A549 (cell line): ENCODE results near the gene MGAT3. TPM values are rescaled to one million over a fixed set of nuclear protein-coding genes. Genes with fewer than 3 reads are reported as not detected.

ENCODE experiments used
- ATAC-seq, 2 experiments: fragments of 200-7000 bp in 1 of 2; fragments of >200 bp in 1 of 2; cut with Nextera tagmentation in 1 of 2; cut with Tn5 transposase in 1 of 2; 3 replicates each; pipeline versions ENCODE4 v1.8.0 to v1.9.1; 2018 to 2020; ENCODE audit warnings: mild to moderate bottlenecking in 1 of 2, moderate library complexity in 1 of 2
- CTCF ChIA-PET: fragments of 300-600 bp; sonication (Branson Sonifier 250); formaldehyde crosslinking; extraction: SDS; loops from one replicate; lab custom pipeline; 2021; ENCODE audit warnings: antibody characterized with exemption, inconsistent platforms; lab: Yijun Ruan, JAX
- POLR2A ChIA-PET: fragments of 350-600 bp; formaldehyde crosslinking; extraction: SDS; loops from one replicate; lab custom pipeline; 2021; ENCODE audit warnings: antibody characterized with exemption, inconsistent platforms; lab: Yijun Ruan, JAX
- DNase-seq, 2 experiments: peaks; one replicate each; pipeline versions ENCODE4 v3.0.0 to v3.0.0-alpha.2; 2011 to 2016; ENCODE audit warnings: low read depth in 1 of 2, low spot score in 1 of 2
- FAIRE-seq: peaks from 2 replicates; lab custom pipeline; 2011; peaks lifted over from hg19 to GRCh38; lab: Jason Lieb, UNC
- H3K27ac ChIP-seq, 2 experiments: fragments of >200 bp; sonication (Bioruptor Twin); formaldehyde crosslinking; 3 replicates each; pipeline ENCODE4 v1.5.1; 2016 to 2017
- H3K4me1 ChIP-seq: fragments of >200 bp; sonication (Bioruptor Twin); formaldehyde crosslinking; 3 replicates; pipeline ENCODE4 v1.6.1; 2016
- H3K4me2 ChIP-seq: fragments of >200 bp; sonication (Bioruptor Twin); formaldehyde crosslinking; 3 replicates; pipeline ENCODE4 v1.6.1; 2016
- H3K4me3 ChIP-seq: fragments of >200 bp; sonication (Bioruptor Twin); formaldehyde crosslinking; 3 replicates; pipeline ENCODE4 v1.5.1; 2016
- H3K9me3 ChIP-seq: fragments of >200 bp; sonication (Bioruptor Twin); formaldehyde crosslinking; 3 replicates; pipeline ENCODE4 v1.6.1; 2016
- CBX8 ChIP-seq: fragments of 200-600 bp; sonication (generic); IDR thresholded peaks from 2 replicates; pipeline ENCODE4 v1.6.1; 2016
- EHF ChIP-seq: fragments of 250-450 bp; sonication (Bioruptor Pico); IDR thresholded peaks from 2 replicates; pipeline ENCODE4 v1.5.0; 2020; ENCODE audit warnings: mild to moderate bottlenecking
- ESRRA ChIP-seq: fragments of 150-350 bp; IDR thresholded peaks from 2 replicates; pipeline ENCODE4 v1.6.1; 2014; ENCODE audit warnings: mild to moderate bottlenecking, low read length, borderline replicate concordance
- HDAC2 ChIP-seq: fragments of 200-600 bp; sonication (generic); IDR thresholded peaks from 2 replicates; pipeline ENCODE4 v1.6.1; 2016
- KDM1A ChIP-seq: fragments of 200-600 bp; sonication (generic); IDR thresholded peaks from 2 replicates; pipeline ENCODE4 v1.6.1; 2016; ENCODE audit warnings: low read depth, mild to moderate bottlenecking
- MYC ChIP-seq: IDR thresholded peaks from 2 replicates; pipeline ENCODE4 v1.6.1; 2012; ENCODE audit warnings: mild to moderate bottlenecking, inconsistent platforms, low read length, improper control_type of control experiment, borderline replicate concordance
- NFE2L2 ChIP-seq: fragments of 150-350 bp; conservative IDR thresholded peaks from 2 replicates; pipeline ENCODE4 v1.6.1; 2014; ENCODE audit warnings: low read length
- POLR2A ChIP-seq: IDR thresholded peaks from 2 replicates; pipeline ENCODE4 v1.6.1; 2012; ENCODE audit warnings: mild to moderate bottlenecking, low read length
- RAD21 ChIP-seq, 2 experiments: fragments of >200 bp in 1 of 2; sonication (Bioruptor Twin) in 1 of 2; formaldehyde crosslinking in 1 of 2; IDR thresholded peaks in 1 of 2; conservative IDR thresholded peaks in 1 of 2; 2 replicates in 1 of 2; 3 replicates in 1 of 2; pipeline ENCODE4 v1.6.1; 2012 to 2018; ENCODE audit warnings: inconsistent platforms in 1 of 2
- RFX5 ChIP-seq: fragments of 450-650 bp; IDR thresholded peaks from 2 replicates; pipeline ENCODE4 v1.7.1; 2014; ENCODE audit warnings: antibody characterized with exemption, mild to moderate bottlenecking, moderate library complexity
- RNF2 ChIP-seq: fragments of 200-600 bp; sonication (generic); IDR thresholded peaks from 2 replicates; pipeline ENCODE4 v1.6.1; 2016; ENCODE audit warnings: low read depth, mild to moderate bottlenecking, antibody characterized with exemption, moderate library complexity, borderline replicate concordance
- SMC3 ChIP-seq: fragments of >200 bp; sonication (Bioruptor Twin); formaldehyde crosslinking; IDR thresholded peaks from 3 replicates; pipeline ENCODE4 v1.6.1; 2018; ENCODE audit warnings: inconsistent platforms
- SREBF2 ChIP-seq: fragments of 450-650 bp; IDR thresholded peaks from 2 replicates; pipeline ENCODE4 v1.6.1; 2014; ENCODE audit warnings: mild to moderate bottlenecking, moderate library complexity
- ZC3H11A ChIP-seq: fragments of 450-650 bp; IDR thresholded peaks from 2 replicates; pipeline ENCODE4 v1.6.1; 2014; ENCODE audit warnings: antibody characterized with exemption, mild to moderate bottlenecking
- ZSCAN20 ChIP-seq: fragments of 250-450 bp; sonication (Bioruptor Pico); IDR thresholded peaks from 2 replicates; pipeline ENCODE4 v1.8.0; 2022; ENCODE audit warnings: mild to moderate bottlenecking, moderate library complexity
- WGBS: methylation state at CpG from one replicate; pipeline ENCODE4 v1.1.6; 2017; ENCODE audit errors: missing lambda C conversion rate; 5-methylcytosine and 5-hydroxymethylcytosine counted together
- polyA plus RNA-seq, 4 experiments: library from polyadenylated mRNA; depleted of rRNA in 3 of 4; stranded (reverse); fragments of >200 nt; fragmentation: RNase III in 1 of 4; extraction: RNeasy Plus Mini Kit Qiagen cat#74134 plus additional on column Dnase treatment in 1 of 4; gene quantifications; 2 replicates in 3 of 4; 3 replicates in 1 of 4; pipeline ENCODE4 v1.2.3, GENCODE V29; 2011 to 2017
- TF ChIP-seq, protein P1 (sequence below): fragments of >200 bp; sonication (Bioruptor Twin); formaldehyde crosslinking; IDR thresholded peaks from 3 replicates; pipeline ENCODE4 v1.5.1; 2016
- TF ChIP-seq, protein P2 (sequence below): IDR thresholded peaks from 2 replicates; pipeline ENCODE4 v1.6.1; 2012
- TF ChIP-seq, protein P3 (sequence below): fragments of 150-350 bp; IDR thresholded peaks from 2 replicates; pipeline ENCODE4 v1.6.1; 2014; ENCODE audit warnings: low read depth, mild to moderate bottlenecking, low read length
- TF ChIP-seq, protein P4 (sequence below): fragments of >200 bp; sonication (Bioruptor Twin); formaldehyde crosslinking; IDR thresholded peaks from 2 replicates; pipeline ENCODE4 v1.6.1; 2016

MGAT3 gene
- polyA plus RNA-seq, 2 of the 4 experiments (the other 2 are of a cell fraction): 0.62 to 0.84 TPM

DNA sequence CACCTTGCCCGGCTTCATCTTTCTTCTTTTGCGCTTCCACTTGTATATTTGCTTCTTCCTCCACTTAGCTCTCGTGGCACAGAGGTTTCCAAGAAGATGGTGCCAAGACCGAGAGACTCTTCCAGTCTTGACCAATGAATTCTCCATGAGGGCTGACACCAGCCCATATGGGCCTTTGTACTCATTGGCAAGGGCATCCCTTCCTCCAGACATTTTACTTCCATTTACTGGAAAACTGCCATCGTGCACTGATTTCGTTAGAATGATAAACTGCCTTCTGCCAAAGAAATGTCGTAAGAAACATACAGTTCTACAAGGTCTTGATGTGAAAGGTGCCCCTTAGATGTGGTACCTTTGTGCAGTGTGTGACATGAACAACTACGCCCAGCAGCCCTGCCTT lies 40.6 kb downstream of the MGAT3 start:
- DNase-seq: no peak
- ATAC-seq: no peak
- H3K4me1 ChIP-seq: peaks cover 5% of the 10 kb centered on the region; the same call in 1 of the 3 replicates
- no peak overlapping the region for H3K4me2 ChIP-seq
- 89% methylated on average over 8 of the region's 8 CpGs for WGBS
- ChIA-PET CTCF (interaction anchor here (1.3 to 4.4 kb wide), 6 partner anchors 10 to 37 kb away, joined by 4 to 35 read pairs (median 12); no protein-coding TSS in a partner anchor), POLR2A (no interaction called here)
- H3K27ac ChIP-seq: no peak overlapping the region
- H3K4me3 ChIP-seq: no peak overlapping the region
- TF ChIP-seq CBX8 (no peak), MYC (no peak)
- no peak for FAIRE-seq
- H3K9me3 ChIP-seq: no peaks in the 10 kb centered on the region

DNA sequence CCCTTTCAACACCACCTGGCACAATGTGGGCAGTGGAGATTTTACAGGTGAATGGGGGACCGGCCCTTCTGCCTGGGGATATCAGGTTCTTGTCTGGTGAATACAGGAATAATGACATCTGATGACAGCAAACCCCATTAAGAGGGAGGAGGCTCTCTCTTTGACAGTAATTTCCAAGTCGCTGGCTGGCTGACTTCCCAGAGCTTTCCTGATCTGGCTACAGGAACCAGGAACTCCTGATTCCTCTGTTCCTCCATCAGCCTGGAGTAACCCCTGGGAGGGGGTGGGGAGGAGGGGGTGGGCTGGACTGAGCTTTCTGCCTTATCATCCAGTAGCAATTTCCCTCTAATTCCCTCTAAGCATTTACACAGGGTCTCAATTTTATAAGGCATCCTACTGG lies 41.6 kb downstream of the MGAT3 start:
- POLR2A ChIA-PET: no interaction called here
- TF ChIP-seq KDM1A (no peak), SMC3 (no peak)
- TF ChIP-seq, protein P1, sequence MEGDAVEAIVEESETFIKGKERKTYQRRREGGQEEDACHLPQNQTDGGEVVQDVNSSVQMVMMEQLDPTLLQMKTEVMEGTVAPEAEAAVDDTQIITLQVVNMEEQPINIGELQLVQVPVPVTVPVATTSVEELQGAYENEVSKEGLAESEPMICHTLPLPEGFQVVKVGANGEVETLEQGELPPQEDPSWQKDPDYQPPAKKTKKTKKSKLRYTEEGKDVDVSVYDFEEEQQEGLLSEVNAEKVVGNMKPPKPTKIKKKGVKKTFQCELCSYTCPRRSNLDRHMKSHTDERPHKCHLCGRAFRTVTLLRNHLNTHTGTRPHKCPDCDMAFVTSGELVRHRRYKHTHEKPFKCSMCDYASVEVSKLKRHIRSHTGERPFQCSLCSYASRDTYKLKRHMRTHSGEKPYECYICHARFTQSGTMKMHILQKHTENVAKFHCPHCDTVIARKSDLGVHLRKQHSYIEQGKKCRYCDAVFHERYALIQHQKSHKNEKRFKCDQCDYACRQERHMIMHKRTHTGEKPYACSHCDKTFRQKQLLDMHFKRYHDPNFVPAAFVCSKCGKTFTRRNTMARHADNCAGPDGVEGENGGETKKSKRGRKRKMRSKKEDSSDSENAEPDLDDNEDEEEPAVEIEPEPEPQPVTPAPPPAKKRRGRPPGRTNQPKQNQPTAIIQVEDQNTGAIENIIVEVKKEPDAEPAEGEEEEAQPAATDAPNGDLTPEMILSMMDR: no peak
- TF ChIP-seq, all 56 proteins: peak for 0
- Histone ChIP-seq H3K27ac (no peak overlapping the region), H3K4me3 (no peak overlapping the region), H3K4me2 (no peak overlapping the region), H3K4me1 (peaks cover 7% of the 10 kb centered on the region; the same call in 1 of the 3 replicates), H3K9me3 (no peaks in the 10 kb centered on the region)
- FAIRE-seq (no peak), DNase-seq (no peak), ATAC-seq (no peak)
- WGBS: 32% methylated on average over 2 of the region's 2 CpGs
- CTCF ChIA-PET: interaction anchor here (1.3 to 4.4 kb wide), 4 partner anchors 15 to 36 kb away, joined by 4 to 35 read pairs (median 22); no protein-coding TSS in a partner anchor

DNA sequence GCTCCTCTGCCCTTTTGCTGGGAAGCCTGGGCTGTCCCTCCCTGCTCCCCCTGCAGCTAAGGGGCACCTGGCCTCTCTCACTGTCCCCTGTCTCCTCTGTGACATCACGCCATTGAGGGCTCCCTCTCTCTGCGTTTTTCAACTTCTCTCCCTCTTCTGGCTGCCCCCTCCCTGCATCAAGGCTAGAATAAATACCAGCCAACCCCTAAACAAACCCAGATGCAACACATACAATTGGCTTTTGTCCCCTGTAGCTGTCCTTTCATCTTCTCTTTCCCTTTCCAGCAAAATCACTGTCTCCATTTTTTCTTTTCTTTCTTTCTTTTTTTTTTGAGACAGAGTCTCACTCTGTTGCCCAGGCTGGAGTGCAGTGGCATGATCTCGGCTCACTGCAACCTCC lies 42.0 kb downstream of the MGAT3 start:
- DNase-seq (no peak), FAIRE-seq (no peak), ATAC-seq (no peak)
- Histone ChIP-seq H3K27ac (no peak overlapping the region), H3K4me1 (peaks cover 11% of the 10 kb centered on the region; the same call in 2 of the 3 replicates), H3K9me3 (no peaks in the 10 kb centered on the region), H3K4me3 (no peak overlapping the region), H3K4me2 (no peak overlapping the region)
- ChIA-PET POLR2A (no interaction called here), CTCF (interaction anchor here (1.3 to 4.4 kb wide), 4 partner anchors 14 to 36 kb away, joined by 4 to 35 read pairs (median 22); no protein-coding TSS in a partner anchor)
- 42% methylated on average over 3 of the region's 3 CpGs for WGBS
- TF ChIP-seq SREBF2 (no peak), POLR2A (no peak), NFE2L2 (no peak), RFX5 (no peak), MYC (no peak), ESRRA (no peak), RNF2 (no peak), EHF (CRISPR knock-in tag) (no peak), RAD21 (conservative IDR thresholded peaks at IDR 0.05 in 1 of 2, IDR thresholded peaks at IDR 0.05 in 1 of 2) (no peak), ZSCAN20 (CRISPR knock-in tag) (no peak), HDAC2 (no peak), ZC3H11A (no peak)
- TF ChIP-seq, protein P2, sequence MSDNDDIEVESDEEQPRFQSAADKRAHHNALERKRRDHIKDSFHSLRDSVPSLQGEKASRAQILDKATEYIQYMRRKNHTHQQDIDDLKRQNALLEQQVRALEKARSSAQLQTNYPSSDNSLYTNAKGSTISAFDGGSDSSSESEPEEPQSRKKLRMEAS: no peak
- TF ChIP-seq, protein P3, sequence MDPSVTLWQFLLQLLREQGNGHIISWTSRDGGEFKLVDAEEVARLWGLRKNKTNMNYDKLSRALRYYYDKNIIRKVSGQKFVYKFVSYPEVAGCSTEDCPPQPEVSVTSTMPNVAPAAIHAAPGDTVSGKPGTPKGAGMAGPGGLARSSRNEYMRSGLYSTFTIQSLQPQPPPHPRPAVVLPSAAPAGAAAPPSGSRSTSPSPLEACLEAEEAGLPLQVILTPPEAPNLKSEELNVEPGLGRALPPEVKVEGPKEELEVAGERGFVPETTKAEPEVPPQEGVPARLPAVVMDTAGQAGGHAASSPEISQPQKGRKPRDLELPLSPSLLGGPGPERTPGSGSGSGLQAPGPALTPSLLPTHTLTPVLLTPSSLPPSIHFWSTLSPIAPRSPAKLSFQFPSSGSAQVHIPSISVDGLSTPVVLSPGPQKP: no peak
- TF ChIP-seq, protein P4, sequence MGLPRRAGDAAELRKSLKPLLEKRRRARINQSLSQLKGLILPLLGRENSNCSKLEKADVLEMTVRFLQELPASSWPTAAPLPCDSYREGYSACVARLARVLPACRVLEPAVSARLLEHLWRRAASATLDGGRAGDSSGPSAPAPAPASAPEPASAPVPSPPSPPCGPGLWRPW: no peak
